ENCODE data around the gene MYEOV.

Gene MYEOV

DNA sequence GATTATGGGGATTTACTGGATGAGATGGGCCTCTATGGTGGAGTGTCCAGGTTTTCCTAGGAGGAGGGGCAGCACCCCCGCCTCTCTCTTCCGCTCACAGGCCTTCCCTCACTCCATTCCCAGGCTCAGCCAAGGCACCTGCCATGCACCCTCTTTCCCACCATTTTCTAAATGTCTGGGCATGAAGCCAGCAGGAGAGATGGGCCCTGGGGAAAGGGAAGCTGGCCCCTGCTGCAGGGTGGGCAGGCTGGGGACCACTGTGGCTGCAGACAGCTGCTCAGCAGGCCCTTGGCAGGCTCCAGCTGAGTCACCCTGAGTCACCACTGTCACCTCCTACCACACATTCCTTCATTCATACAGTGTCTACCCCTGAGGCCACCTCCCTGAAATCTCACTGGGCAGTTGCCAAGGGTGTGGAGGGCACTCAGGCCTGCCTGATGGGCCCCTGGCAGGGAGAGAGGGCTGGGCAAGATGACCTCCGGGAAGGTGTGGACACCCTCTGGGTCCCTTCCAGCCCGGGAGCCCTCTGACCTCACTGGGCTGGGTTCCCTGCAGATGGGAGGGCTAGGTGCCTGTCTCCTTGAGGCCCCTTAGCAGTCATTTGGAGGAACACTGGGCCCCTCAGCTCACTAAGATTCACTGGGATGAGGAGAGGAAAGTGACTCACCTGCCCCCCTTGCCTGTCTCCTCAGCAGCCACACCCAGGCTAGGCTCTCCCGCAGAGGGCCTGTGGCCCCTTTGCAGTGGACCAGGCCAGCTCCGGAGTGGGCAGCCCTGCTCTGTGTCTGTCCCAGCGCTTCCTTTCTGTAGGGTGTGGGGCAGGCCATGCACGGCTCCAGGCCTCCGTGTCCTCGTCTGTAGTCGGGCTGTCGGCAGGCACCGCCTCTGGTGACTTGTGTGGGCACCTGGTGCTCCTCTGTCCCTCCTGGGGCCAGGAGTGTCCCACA lies 7.8 kb downstream of the MYEOV start:
- DNase-seq (ENCODE audit: low read depth), result no peak

- DNase-seq (ENCODE audit: low read depth), result no peak
Measured at GRCh38 chr11:69302447-69303020, 8.6 kb downstream of the MYEOV start.

- DNase-seq (ENCODE audit: low read depth), result no peak
Measured at GRCh38 chr11:69303427-69303826, 9.5 kb downstream of the MYEOV start.

DNA sequence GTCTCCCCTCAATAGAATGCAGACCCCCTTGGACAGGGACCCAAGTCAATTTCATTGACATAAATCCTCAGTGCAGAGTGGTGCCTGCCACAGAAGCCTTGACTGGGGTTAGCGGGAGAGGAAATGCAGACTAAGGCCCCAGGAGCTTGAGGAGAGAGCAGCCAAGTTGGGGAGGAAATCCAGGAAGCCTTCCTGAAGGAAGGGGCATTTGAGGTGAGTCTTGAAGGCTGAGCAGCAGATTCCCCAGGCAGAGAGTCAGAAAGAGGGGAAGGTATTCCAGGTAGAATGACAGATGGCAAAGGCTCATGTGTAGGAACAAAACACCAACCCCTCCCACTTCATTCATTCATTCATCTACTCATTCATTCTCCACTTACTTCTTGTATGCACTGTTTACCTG lies 10.3 kb downstream of the MYEOV start:
- DNase-seq (ENCODE audit: low read depth), result no peak

DNA sequence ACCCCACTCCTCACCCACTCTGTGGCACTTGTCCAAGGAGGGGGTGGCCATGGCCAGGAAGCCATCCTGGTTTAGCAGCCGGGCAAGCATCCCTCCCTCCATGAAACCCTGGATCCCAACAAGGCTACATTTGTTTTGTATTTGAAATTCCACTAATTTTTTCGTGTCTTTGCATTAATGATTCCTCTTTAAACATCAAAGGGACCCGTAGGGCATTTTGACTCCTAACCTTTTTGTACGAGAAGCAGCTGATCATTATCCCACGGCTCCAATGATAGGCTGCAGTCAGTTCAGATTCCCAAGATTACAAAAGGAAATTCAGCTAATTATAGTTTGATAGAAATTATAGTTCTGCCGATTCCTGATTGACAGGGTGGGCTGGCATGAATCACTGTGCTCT lies 10.7 kb downstream of the MYEOV start:
- no peak for DNase-seq (ENCODE audit: low read depth)

DNA sequence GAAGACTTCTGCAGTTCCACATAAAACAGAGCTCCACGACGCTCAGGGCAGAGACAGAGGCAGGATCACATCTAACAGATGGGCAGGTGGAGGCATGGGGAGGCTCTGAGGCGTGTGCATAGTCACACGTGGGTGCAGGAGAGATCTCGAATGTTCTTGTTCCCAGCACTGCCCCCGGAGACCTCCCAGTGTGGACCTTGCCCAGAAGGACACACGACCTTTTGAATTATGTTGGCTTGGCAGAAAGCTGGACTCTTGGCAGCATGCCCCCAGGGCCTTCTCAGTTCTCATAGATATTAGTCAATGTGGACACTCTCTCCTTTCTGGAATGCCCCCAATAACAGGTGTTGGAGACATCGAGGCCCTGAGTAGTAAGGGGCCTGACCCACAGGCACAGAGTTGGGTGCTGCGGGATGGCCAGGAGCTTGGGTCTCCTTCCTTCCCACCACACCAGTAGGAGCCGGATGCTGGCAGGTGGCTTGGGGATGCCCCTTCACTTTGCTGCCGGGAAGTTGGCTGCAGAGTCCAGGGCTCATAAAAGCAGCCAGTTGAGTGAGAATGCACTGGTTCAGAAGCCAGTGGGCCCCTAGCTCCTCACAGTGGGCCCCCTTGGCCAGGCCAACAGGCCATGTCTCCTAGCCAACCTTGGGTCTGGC lies 12.1 kb downstream of the MYEOV start:
- DNase-seq (ENCODE audit: low read depth), result no peak

DNA sequence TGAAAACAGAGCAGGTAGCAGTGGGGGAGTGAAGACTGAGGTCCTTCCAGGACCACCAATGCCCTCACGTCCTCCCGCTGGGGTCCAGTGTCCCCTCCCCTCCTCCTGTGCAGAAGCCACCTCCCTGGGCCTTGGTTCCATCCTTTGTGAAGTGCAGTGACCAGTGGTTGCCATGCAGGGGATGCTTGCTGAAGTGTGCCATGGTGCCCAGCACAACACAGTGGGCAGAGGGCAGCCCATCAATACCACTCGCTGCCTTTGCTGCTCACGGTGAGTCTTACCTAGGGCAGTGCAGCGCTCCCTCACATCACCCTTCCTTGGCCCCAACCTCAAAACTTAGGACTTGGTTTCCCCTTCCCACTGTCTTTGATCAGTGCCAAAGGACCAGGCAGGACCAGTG lies 12.9 kb downstream of the MYEOV start:
- no peak for DNase-seq (ENCODE audit: low read depth)

DNA sequence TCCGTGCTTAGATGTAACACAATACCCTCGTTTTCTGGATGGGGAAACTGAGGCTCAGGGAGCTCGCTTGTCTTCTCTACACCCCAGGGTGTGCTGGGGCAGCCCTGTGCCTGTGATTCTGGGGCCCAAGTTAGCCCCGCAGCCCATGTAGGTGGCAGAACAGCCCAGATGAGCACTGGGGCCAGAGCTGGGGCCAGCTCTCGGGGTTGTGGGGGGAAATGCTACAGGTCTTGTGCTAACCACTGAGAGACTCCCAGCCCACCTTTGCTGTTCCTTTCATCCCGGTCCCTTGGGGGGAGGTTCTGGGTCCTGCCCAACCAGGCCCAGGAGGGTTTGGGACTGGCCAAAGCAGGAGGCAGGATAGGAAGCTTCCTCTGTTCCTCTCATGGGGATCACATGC lies 13.5 kb downstream of the MYEOV start:
- DNase-seq (ENCODE audit: low read depth), result no peak

GRCh38 chr11:69307871-69308431 lies 14.0 kb downstream of the MYEOV start:
- no peak for DNase-seq (ENCODE audit: low read depth)

GRCh38 chr11:69308491-69308911 lies 14.5 kb downstream of the MYEOV start:
- no peak for DNase-seq (ENCODE audit: low read depth)

DNA sequence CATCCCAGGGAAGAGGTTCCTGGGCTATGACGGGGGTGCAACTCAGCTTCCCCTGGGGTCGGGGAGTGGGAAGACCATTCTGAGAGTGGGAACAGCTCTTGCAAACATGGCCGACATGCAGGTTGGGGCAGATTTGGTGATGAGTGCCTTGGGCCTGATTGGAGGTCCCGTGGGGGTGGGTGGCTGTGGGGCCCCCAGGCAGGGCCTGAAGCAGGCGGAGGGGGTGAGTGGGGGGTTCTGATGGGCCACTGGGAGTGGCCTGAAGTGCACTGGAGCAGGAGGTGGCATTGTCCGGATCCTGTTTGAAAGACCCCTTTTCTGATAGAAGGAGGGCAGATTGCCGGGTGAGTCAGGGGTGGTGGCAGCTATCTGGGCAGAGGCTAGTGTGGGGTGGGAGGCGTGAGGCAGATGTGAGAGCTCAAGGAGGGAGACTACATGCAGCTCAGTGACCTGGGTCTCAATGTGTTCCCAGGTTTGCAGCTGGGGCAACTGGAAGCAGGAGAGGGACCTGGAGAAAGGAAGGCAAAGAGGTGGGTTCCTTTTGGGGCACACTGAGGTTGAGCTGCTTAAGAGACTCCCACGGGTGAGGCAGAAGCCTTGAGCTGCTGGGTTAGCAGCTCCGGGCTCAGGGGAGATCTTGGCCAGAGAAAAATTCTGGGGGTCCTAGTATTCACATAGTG lies 15.1 kb downstream of the MYEOV start:
- DNase-seq (ENCODE audit: low read depth), result no peak

DNA sequence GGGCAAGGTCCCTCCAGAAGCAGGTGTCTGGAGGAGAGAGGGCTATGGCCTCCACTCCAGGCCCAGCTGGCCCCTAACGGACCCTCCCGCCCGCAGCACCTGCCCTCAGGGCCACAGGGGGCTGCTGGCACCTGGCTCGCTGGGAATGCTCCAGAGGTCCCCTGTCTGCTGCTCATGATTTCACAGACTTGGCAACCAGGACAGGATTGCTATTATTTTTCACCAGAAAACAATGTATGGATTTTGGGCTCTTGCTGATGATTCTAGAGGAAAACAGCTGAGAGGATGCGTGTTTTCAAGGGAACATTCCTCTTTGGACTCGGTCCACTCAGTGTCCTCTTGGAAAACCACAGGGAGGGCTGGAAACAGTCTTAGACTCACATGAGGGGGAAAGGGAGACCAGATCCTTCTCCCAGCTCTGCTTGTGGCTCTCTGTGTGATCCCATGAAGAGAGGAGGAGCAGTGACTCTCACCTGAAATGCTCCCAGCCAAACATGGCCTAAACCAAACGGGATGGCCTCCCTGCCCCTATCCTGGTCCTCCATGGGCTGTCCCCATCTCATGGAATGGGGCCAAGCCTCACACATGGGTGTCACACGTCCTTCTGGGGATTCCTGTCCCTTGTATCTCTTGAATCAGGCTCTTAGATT lies 15.8 kb downstream of the MYEOV start:
- DNase-seq (ENCODE audit: low read depth), result no peak

DNA sequence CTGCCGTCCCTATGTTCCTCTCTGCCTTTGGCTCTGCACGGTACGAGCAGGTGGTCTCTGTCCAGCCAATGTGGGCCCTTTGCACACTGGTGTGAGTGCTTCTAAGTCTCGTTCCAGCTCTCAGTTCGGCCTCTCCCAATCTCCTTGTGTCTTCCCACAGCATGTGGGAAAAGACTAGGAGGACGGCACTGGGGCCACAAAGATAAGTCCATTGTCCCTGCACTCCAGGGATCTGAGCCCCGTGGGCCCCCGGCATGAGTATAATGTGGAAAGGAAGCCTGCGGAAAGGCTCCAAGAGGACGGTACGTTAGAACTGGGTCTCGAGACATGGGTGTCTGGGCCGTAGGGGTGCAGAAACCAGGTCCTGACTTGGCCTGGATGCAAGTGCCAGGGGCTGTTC lies 16.4 kb downstream of the MYEOV start:
- DNase-seq (ENCODE audit: low read depth), result no peak

- DNase-seq (ENCODE audit: low read depth), result no peak
Measured at GRCh38 chr11:69310934-69311766, 17.2 kb downstream of the MYEOV start.

DNA sequence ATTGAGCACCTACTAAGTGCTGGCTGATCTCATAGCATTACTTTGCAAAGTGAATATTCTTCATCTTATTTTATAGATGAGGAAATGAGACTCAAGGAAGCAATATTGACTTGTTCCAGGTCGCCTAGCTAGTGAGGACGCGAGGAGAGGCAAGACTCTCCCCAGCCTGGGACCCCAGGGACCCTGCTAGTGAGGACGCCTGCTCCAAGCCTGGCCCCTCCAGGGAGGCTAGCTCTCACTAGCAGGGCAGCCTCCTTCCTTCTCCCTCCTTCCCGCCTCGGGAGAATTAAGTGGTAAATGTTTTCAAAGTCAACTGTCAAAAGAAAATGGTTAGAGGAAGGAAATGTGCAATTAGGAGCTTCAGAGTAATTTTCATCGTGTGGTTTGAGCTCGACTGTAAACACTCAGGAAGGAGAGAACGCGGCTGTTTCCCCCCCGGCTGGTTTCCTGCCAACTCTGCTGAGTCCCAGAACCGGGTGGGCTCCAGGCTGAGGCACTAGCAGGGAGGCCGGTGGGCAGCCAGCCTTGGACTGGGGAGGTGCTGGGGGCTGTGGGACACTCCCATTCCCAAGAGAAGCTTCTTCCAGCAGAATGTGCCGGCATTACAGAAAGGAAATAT lies 17.9 kb downstream of the MYEOV start:
- DNase-seq (ENCODE audit: low read depth), result no peak

DNA sequence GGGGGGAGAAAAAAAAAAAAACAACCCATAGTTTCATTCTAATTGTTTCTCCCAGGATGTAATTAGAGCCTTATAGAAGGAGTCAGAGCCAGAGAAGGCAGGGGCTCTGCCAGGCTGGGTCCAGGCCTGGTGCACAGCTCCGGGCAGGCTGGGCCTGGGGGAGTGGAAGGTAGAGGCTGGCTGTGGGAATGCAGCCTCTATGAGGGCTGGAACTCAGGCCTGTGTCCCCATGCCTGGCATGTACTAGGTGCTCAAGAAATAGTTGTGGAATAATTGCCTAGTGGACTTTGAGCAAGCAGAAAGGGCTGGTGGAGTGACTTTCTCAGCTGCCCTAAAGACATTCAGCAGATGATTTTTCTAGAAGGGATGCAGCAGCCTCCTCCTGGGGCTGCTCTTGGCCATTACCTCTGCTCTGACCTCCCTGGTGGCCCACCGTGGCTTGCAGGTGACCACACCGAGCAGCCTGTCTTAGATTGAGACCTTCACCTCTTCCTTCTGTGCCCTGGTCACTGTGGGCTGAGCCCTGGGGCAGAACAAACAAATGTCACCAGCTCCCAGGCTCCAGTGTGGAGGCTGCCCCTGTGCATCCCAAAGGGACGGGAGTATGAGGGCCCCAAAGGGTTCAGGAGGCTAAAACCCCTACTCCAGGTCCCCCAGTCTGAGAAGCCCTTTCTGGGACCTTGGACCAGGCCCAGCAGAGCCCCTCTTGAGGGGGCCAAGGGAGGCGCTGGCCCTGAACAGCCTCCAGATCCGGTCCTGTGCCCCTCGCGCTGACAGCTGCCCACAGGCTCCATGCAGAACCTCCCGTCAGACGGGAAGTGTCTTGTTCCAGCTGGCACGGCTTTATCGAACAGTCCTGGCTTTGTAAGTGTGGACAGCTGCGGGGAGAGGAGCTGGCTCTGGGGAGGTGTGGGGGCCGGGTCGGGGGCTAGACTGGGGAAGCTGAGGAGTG lies 18.8 kb downstream of the MYEOV start:
- DNase-seq (ENCODE audit: low read depth), result no peak

DNA sequence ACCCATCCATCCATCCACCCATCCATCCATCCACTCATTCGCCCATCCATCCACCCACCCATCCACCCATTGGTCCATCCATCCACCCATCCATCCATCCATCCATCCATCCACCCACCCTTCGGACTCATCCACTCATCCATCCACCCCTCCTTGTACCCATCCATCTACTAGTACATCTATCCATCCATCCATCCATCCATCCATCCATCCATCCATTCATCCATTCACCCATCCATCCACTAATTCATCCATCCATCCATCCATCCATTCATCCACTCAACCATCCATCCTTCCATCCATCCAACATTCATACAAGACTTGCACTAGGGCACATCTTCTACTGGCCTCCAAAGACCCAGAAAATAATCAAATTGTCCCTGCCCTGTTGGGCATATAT lies 20.0 kb downstream of the MYEOV start:
- no peak for DNase-seq (ENCODE audit: low read depth)

GRCh38 chr11:69314555-69314954 lies 20.6 kb downstream of the MYEOV start:
- no peak for DNase-seq (ENCODE audit: low read depth)

- DNase-seq (ENCODE audit: low read depth), result no peak
Measured at GRCh38 chr11:69316956-69317355, 23.0 kb downstream of the MYEOV start.
